ENCODE results near the gene TMEM183A.

Gene TMEM183A

GRCh38 chr1:203033287-203033686, 26.1 kb downstream of the TMEM183A start:
- no peak for DNase-seq

GRCh38 chr1:203033917-203034316, 26.7 kb downstream of the TMEM183A start:
- no peak for DNase-seq

- no peak for DNase-seq
These were observed 27.4 kb downstream of the TMEM183A start for GRCh38 chr1:203034422-203035110.

GRCh38 chr1:203035111-203036000, 28.2 kb downstream of the TMEM183A start:
- no peak for DNase-seq

GRCh38 chr1:203036135-203036534, 29.0 kb downstream of the TMEM183A start:
- no peak for DNase-seq

DNA sequence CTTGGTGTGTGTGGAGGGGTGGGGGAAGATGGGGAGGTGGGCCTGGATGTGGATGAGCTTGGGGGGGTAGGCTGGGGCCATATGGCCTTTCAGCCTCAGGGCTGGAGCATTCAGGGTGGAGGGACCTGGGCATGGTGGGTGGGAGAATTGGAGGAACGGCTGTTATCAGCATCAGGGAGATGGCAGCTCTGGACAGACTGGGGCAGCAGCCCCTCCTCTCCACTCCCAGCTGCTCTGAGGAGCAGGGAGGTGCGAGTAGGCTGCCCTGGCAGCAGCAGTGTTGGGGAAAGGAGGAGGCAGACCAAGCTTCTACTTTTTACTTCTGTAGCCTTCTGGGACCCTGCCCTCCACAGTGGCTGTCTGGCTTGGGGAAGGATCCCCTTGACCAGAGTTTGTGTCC, 29.4 kb downstream of the TMEM183A start:
- DNase-seq = no peak

GRCh38 chr1:203037509-203038190, 30.5 kb downstream of the TMEM183A start:
- no peak for DNase-seq

DNA sequence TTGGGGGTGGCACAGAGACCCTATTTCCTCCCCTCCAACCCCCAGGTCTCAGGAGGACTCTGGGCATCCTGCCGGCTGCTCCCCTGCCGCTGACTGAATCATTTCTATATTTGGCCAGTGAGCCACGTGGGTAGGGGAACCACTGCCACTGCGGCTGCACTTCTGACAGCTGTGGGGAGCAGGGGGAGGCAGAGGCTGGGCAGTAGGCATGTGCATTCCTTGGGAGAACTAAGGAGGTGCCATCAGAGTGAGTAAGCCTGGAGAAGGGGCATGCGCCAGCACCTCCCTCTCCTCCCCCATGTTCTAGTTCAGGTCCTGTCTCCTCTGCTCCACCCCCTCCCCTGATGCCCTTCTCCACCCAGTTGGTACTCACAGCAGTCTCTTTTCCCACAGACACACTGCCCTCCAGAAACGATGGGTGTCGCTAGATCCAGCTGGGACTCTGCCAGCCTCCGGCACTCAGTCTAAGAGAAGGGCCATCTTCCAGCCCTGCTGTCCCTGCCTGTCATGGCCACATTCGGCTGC, 31.1 kb downstream of the TMEM183A start:
- DNase-seq = no peak

DNA sequence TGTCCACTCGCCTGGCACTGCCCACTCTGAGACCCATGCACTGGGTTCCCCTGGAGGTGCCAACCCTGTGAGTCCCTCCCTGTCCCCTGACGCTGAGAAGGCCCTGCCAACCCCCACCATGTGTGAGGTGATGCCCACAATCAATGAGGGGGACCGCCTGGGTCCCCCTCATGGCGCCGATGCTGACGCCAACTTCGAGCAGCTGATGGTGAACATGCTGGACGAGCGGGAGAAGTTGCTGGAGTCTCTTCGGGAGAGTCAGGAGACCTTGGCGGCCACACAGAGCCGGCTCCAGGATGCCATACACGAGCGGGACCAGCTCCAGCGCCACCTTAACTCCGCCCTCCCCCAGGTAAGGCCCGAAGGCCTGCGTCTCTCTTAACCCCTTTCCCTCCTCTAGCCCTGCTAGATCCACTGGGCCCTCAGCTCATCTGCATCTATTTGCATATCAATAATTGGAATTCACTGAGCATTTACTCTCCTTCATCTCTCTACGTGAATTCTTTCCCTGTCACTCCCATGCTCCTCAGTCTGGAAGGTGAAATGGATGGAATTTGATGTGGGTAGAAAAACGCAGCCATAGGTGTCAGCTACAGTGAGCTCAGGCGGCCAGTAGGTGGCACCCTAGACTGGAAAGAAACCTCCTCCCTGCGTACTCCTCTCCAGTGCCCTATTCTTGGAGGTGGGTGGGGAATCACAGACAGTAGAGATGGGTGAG, 31.9 kb downstream of the TMEM183A start:
- DNase-seq = peak; percentile 68

DNA sequence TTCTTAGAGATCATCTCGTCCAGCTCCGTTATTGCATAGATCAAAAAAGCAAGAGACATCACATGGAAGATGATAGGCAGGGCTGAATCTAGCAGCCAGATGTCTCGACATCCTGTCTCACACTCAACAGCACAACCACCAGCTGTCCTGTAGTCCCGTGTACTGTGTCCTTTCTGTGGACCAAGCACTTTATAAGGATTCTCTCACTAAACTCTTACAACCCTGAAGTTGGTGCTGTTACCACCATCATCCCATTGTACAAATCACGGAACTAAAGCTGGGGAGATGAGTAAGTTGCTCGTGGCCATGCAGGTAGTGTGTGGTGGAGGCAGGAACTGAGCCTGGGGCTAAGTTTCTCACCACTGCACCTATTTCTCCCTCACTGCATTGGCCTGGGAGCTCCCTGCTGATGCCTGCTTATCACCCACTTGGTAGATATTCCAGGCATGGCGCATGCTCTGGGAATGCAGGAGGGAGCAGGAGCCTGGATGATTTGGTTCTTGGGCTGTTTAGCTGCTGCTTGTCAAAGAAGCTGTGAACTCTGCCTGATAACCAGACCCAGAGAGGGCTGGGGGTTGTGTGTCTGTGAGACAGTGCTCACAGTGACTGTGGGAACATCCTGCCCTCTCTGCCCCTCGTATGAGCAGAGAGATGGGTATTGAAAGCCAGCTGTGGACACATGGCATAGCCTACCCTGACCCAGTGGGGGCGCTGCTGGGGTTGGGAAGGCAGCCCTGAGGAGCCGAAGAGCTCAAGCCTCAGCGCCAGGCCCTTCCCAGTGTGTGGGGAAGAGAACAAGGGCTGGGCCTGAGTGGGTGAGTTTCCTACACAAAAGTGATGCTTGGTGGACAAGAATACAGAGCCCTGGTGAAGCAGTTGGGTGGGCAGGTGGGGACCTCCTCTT, 32.7 kb downstream of the TMEM183A start:
- no peak for DNase-seq

DNA sequence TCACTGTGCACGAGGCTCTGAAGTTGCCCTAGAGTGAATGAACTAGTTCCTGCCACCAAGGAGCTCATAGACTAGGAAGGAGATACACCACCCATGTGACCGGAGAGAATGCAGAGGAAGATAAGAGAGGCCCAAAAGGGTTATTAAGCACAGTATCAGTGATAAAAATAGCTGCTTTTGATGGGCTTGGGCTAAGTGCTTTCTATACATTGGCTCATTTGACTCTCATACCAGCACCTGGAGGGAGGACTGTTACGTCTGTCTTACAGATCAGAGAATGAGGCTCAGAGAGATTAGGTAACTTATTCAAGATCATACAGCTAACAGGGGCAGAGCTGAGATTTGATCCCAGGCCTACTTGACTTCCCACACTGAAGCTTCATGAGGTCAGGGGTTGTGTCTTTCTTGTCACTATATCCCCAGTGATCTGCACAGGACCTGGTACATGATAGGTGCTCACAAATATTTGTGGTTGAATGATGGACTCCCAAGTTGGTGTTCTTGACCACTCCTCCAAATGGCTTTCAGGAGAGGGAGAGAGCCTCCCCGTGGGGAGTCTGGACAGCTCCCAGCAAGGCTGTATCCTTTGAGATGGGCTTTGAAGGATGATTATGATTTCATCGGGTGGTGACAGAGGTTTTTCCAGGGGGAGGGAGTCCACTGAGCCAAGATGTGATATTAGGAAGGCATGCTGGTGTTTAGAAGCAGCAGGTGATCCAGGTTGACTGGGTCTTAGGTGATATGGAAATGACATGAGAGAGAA, 33.5 kb downstream of the TMEM183A start:
- DNase-seq = no peak

DNA sequence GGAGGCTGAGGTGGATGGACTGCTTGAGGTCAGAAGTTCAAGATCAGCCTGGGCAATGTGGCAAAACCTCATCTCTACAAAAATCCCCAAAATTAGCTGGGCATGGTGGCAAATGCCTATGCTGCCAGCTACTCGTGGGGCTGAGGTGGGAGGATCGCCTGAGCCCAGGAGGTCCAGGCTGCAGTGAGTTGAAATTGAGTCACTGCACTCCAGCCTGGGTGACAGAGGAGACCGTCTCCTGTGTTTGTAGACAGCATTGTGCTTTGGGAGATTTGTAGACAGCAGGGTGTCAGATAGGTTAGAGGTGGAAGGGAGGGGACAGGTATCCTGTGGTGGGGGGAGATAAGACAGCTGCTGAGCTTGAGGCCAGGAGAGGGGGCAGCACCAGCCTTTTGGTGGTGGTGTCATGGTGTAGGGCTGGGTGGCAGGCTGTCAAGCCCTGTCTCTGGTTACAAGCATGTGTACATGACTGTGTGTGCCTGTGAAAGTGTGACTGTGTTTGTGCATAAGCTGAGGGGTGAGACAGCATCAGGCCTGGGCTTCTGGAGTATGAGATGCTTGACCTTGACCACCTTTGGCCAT, 34.3 kb downstream of the TMEM183A start:
- no peak for DNase-seq

DNA sequence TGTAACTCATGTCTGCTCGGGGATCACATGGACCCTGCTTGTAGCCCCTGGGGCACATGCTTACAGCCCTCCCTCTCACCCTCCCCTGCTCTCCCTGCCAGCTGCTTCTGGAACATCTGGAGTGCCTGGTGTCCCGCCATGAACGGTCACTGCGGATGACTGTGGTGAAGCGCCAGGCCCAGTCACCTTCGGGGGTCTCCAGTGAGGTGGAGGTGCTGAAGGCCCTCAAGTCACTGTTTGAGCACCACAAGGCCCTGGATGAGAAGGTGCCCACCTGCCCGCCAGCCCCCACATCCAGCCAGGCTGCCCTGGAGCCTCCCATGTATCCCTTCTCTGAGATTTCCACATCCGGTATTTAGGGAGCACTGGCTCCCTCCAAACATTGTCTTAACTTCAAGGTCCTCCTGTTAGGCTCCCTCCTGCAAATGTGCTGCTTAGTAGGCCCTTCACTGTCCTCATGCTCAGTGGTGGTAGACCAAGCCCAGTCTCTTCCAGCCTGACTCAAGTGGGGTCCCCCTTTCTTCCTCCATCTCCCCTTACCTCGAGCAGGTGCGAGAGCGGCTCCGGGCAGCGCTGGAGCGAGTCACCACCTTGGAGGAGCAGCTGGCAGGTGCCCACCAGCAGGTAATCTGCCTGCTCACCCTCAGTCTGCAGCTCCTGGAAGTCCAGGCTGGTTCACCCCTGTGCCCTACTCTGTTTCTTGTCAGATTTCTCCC, 36.8 kb downstream of the TMEM183A start:
- no peak for DNase-seq

DNA sequence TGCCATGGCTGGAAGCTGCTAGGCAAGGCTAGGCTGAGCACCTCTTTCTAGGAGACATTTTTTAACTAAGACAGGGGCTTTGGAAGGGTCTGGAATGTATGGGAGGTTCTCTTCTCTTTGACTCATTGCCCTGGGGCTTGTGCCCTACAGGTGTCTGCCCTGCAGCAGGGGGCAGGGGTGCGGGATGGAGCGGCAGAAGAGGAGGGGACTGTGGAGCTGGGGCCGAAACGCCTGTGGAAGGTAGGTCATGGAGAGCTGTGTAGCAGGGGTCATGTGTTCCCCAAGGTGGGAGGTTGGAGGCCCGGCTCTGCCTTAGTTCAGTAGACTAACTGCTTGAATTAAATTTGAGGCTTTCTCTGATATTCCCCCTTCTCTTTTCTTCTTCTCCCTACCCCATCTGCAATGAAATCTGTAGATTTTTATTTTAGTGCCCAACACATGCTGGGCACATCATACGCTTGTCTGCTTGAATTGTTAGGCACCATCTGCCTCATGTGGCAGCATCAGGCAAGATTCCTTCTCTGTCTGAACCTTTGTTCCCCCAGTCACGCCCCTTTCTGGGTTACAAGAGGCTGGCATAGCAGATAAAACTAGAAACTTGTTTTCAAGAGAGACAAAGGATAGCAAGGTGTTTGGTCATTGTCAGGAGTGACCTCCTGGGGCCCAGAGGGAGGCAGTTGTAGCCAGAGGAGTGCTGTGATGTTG, 37.5 kb downstream of the TMEM183A start:
- DNase-seq = no peak

- no peak for DNase-seq
These were observed 38.2 kb downstream of the TMEM183A start for GRCh38 chr1:203045336-203045735.

- DNase-seq = no peak
These were observed 38.8 kb downstream of the TMEM183A start for GRCh38 chr1:203045821-203046594.

- DNase-seq = no peak
These were observed 39.9 kb downstream of the TMEM183A start for GRCh38 chr1:203046984-203047630.

GRCh38 chr1:203048086-203048485, 40.9 kb downstream of the TMEM183A start:
- DNase-seq = no peak
